ENCODE measurements around the gene PIEZO2.

- TF ChIP-seq KDM1A (IDR thresholded peaks at IDR 0.05; ENCODE audit: borderline replicate concordance, low read length), result no peak
- TF ChIP-seq CTCF (IDR thresholded peaks at IDR 0.05; ENCODE audit: control extremely low read depth in 1 of 3, insufficient read depth in 1 of 3, low read depth in 1 of 3, low read length in 3 of 3), result no peak
- no peak for TF ChIP-seq POLR2A (IDR thresholded peaks at IDR 0.05; ENCODE audit: control extremely low read depth in 1 of 2, low read depth in 2 of 2, low read length in 2 of 2)
- TF ChIP-seq JUND (IDR thresholded peaks at IDR 0.05; ENCODE audit: low read length), result no peak
- no peak for TF ChIP-seq MAX (IDR thresholded peaks at IDR 0.05)
- TF ChIP-seq EZH2 (IDR thresholded peaks at IDR 0.05; ENCODE audit: low read depth, low read length, severe bottlenecking), result no peak
- no peak for TF ChIP-seq RFX5 (IDR thresholded peaks at IDR 0.05; ENCODE audit: borderline replicate concordance, low read depth, low read length)
- TF ChIP-seq CREB1 (IDR thresholded peaks at IDR 0.05), result no peak
- TF ChIP-seq MAFK (IDR thresholded peaks at IDR 0.05; ENCODE audit: low read depth, low read length), result no peak
- TF ChIP-seq SIN3A (conservative IDR thresholded peaks at IDR 0.05 in 1 of 2, IDR thresholded peaks at IDR 0.05 in 1 of 2; ENCODE audit: low read depth in 1 of 2, low read length in 2 of 2), result no peak
- no peak for TF ChIP-seq RXRA (IDR thresholded peaks at IDR 0.05; ENCODE audit: insufficient read depth, low read depth, low read length)
Measured at GRCh38 chr18:11119959-11120587, 29.3 kb downstream of the PIEZO2 start.
